Activated T-cell treated with anti-CD3 and anti-CD28 coated beads for 1 hour (primary cell): ENCODE data around the gene JAKMIP2.

ENCODE experiments used
- DNase-seq: peaks from one replicate; pipeline ENCODE4 v3.0.0-alpha.2; 2020; ENCODE audit warnings: low read depth

The JAKMIP2 gene

GRCh38 chr5:147788023-147788422, 5.5 kb upstream of the JAKMIP2 start:
- DNase-seq = no peak

GRCh38 chr5:147786142-147786541, 3.6 kb upstream of the JAKMIP2 start:
- DNase-seq = no peak

GRCh38 chr5:147784146-147784987, 1.8 kb upstream of the JAKMIP2 start:
- DNase-seq = no peak

GRCh38 chr5:147780924-147781573, 1.5 kb downstream of the JAKMIP2 start:
- no peak for DNase-seq

- DNase-seq = no peak
Observed at GRCh38 chr5:147779694-147780093, 2.8 kb downstream of the JAKMIP2 start.

- no peak for DNase-seq
Observed at GRCh38 chr5:147776989-147777388, 5.5 kb downstream of the JAKMIP2 start.

- DNase-seq = no peak
Observed at GRCh38 chr5:147773587-147773986, 8.9 kb downstream of the JAKMIP2 start.

- no peak for DNase-seq
Observed at GRCh38 chr5:147773139-147773538, 9.4 kb downstream of the JAKMIP2 start.

- DNase-seq = no peak
Observed at GRCh38 chr5:147767048-147767447, 15.5 kb downstream of the JAKMIP2 start.

GRCh38 chr5:147763791-147764525, 18.6 kb downstream of the JAKMIP2 start:
- no peak for DNase-seq

GRCh38 chr5:147760086-147760875, 22.2 kb downstream of the JAKMIP2 start:
- no peak for DNase-seq

- DNase-seq = no peak
Observed at GRCh38 chr5:147759441-147759840, 23.1 kb downstream of the JAKMIP2 start.

GRCh38 chr5:147756566-147756965, 26.0 kb downstream of the JAKMIP2 start:
- no peak for DNase-seq

GRCh38 chr5:147754372-147755122, 28.0 kb downstream of the JAKMIP2 start:
- no peak for DNase-seq

GRCh38 chr5:147753765-147754164, 28.8 kb downstream of the JAKMIP2 start:
- no peak for DNase-seq

GRCh38 chr5:147752666-147753290, 29.8 kb downstream of the JAKMIP2 start:
- no peak for DNase-seq

- DNase-seq = no peak
Observed at GRCh38 chr5:147752033-147752432, 30.5 kb downstream of the JAKMIP2 start.

- DNase-seq = no peak
Observed at GRCh38 chr5:147751156-147751830, 31.2 kb downstream of the JAKMIP2 start.

GRCh38 chr5:147750065-147750464, 32.5 kb downstream of the JAKMIP2 start:
- no peak for DNase-seq

GRCh38 chr5:147748590-147748989, 33.9 kb downstream of the JAKMIP2 start:
- DNase-seq = no peak
